ENCODE results near the gene BIRC6. TPM values are rescaled to one million over a fixed set of nuclear protein-coding genes. Genes with fewer than 3 reads are reported as not detected.
"Not testable (repeated sequence)": the region's sequence is repeated elsewhere in the genome, so short reads cannot be mapped to it uniquely, and the experiment has no call there.

Gene BIRC6
- polyA plus RNA-seq, 5 donors = 58.2 to 85.4 (median 77.3) TPM

- no peak for DNase-seq
Observed at GRCh38 chr2:32614084-32614483, 257.3 kb downstream of the BIRC6 start.

DNA sequence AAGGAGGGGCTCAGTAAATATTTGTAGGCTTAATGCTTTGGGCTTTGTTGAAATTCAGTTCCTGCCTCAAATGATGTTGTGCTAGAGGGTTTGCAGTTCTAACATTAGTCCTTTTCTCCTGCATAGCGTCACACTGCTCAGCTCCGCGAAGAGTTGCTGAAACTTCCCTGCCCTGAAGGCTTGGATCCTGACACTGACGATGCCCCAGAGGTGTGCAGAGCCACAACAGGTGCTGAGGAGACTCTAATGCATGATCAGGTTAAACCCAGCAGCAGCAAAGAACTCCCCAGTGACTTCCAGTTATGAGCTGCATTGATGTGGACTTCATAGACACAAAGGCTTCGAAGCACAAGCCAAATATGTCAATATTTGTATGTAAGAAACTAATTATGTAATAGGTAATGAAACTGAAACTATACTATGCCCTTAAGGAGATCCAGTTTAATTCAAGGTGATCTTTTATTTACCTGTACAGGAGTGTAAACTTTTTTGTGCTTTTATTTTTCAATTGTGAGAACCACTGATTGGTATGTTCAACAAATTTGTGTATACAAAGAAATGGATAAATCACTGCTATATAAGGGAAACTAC is 260.9 kb downstream of the BIRC6 start:
- no peak for DNase-seq

GRCh38 chr2:32622570-32623310 is 265.9 kb downstream of the BIRC6 start:
- DNase-seq = peak in 1 of 2 donors; percentile 8

GRCh38 chr2:32623311-32623706 is 266.5 kb downstream of the BIRC6 start:
- DNase-seq = no peak

GRCh38 chr2:32624812-32625211 is 268.0 kb downstream of the BIRC6 start:
- DNase-seq = no peak

DNA sequence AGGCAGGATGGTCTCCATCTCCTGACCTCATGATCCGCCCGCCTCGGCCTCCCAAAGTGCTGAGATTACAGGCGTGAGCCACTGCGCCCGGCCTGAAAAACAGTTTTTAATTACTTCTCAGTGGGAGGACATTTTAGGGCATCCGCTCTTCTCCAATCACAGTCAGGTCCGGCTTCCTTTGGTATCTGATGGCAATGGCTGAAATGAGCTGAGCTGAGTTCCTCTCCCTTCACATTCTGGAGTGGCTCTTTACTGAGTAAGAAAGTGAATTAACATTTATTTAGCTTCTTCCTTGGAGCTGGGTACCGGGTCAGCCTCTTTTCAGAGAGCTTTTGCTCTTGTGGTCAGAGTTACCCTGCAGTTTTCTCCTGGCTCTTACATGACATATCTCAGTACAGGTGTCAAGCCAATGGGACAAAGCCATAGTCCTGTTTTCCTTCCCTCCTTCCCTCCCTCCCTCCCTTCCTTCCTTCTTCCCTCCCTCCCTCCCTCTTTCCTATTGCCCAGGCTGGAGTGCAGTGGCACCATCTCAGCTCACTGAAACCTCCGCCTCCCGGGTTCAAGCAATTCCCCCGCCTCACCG is 269.9 kb downstream of the BIRC6 start:
- DNase-seq = no peak

DNA sequence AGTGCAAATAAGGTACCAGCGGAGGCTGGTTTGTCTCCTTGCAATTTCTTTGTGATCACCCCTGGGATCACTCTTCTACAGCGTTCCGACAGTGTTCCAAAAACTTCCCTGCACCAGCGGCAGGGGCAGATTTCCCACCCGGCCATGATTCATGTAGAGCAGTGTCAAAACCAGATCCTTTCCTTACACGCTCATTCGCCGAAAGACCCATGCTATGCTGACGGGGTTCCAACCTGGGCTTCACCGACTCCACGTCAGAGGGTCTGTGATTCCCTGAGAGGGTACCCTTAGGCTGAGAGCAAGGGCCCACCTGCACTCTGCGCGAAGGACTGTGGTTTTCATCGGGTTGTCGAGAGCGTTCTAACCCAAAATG is 270.6 kb downstream of the BIRC6 start:
- no peak for DNase-seq

- peak; percentile 90 to 92 for DNase-seq
Observed at GRCh38 chr2:32627814-32628579, 271.2 kb downstream of the BIRC6 start, which contains the start of gene TTC27. TSS of gene TTC27 (plus strand) at chr2:32628050. CDS start at chr2:32628293, 243 bp downstream.

GRCh38 chr2:32632089-32632488 is 275.3 kb downstream of the BIRC6 start:
- DNase-seq = no peak

GRCh38 chr2:32633040-32633439 is 276.2 kb downstream of the BIRC6 start:
- no peak for DNase-seq

DNA sequence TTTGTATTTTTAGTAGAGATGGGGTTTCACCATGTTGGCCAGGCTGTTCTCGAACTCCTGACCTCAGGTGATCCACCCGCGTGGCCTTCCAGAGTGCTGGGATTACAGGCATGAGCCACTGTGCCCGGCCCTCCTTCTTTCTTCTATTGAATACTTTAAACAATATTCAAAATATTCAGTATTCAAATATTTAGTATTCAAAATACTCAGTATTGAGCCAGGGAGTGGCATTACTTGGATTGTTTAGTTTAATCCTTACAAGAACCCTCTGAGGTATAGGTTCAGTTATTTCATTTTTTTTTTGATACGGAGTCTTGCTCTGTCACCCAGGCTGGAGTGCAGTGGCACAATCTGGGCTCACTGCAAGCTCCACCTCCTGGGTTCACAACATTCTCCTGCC is 281.7 kb downstream of the BIRC6 start:
- DNase-seq = not testable (repeated sequence)

DNA sequence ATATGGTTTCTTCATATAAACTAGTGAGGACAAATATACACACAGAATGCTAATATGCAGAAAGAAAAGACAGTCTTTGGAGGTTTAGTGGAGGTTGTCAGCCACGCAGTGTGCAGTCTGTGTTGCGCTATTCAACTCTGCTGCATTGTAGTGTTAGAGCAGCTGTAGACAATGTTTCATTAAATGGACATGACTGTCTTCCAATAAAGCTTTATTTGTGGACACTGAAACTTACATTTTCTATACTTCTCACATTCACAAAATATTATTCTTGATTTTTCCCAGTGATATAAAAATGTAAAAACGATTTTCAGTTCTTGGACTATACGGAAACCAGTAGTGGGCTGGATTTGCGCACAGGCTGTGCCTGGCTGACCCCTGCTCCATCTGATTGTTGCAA is 284.4 kb downstream of the BIRC6 start:
- DNase-seq = no peak

DNA sequence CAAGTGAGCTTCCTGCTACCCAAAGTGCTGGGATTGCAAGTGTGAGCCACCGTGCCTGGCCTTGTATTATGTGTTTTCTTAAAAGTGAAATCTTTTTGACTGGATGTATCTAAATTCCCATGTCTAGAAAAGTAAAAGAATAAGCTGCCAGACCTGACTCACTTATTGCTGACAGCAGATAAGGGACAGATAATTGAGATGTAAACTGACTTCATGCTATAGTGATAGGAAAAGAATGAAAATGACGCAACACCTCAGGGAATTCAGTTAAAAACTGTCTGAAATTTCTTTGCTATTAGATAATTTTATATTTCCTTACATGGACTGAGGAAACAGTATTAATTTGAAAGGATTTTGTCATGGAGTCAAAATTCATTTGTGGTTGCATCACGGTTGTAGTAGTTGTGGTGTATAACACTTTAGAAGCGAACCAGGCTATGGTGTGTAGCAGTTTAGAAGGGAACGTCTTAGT is 290.4 kb downstream of the BIRC6 start:
- peak in 1 of 2 donors; percentile 6 for DNase-seq

DNA sequence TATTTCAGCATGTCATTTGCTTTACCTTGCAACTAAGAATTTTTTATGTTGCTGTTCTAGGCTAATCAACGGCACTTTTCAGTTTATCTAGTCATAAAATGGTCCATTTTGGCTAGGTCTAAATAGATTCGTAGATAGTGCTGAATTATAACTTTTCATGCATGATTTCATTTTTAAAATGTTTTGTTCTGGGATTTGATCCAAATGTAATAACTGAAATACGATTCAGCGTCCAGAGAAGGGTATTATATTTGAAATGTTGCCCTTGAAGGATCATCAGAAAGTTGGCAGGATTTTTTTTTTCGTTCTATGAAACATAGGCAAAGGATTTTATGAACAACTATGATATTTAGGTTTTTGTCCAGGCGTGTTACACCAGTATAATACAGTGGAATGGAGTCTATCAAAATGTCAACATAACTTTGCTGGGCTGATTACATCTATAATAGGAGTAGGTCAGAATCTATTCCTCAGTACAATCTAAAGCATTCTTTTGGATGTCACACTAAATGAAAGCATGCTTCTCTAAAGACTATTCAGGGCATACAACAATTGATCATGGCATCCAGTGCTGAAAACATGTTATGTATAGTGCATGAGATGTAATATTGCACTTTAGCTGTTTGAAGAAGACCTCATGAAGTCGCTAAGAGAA is 295.9 kb downstream of the BIRC6 start:
- DNase-seq = peak in 1 of 2 donors; percentile 1

GRCh38 chr2:32656069-32656468 is 299.2 kb downstream of the BIRC6 start:
- no peak for DNase-seq

- DNase-seq = no peak
Observed at GRCh38 chr2:32663864-32664263, 307.0 kb downstream of the BIRC6 start.

DNA sequence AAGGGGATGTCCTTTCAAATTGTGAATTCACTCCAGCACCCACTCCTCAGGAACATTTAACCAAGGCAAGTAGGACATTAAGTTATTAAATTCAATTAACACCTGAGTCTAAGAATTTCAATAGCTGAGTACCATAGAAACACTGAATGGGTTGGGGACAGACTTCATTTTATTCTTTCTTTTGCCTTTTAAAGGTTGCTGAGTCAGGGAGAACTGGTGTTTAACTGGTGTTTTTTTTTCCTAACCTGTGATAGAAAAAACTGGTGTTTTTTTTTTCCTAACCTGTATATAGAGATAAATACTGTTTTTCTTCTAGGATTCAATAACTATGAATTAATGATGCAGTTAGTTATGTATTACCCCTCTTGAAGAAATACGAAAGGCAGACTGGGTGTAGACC is 309.9 kb downstream of the BIRC6 start:
- DNase-seq = no peak

DNA sequence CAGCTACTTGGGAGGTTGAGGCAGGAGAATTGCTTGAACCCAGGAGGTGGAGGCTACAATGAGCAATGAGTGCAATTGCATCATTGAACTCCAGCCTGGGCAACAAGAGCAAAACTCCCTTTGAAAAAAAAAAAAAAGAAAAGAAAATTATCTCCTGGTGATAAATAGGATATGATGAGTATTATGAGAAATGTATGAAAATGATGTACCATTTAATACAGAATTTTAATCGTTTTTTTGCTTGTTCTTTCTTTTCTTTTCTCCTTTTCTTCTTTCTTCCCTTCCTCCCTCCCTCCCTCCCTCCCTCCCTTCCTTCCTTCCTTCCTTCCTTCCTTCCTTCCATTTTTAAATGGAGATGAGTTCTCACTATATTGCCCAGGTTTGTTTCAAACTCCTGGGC is 311.4 kb downstream of the BIRC6 start:
- no peak for DNase-seq
